Smooth muscle cell (in vitro differentiated cells): ENCODE data around the gene TSPEAR. TPM values are rescaled to one million over a fixed set of nuclear protein-coding genes. Genes with fewer than 3 reads are reported as not detected.

Source experiments
- DNase-seq: peaks from one replicate; lab custom pipeline; 2025; ENCODE audit not compliant: unreplicated experiment; lab: John Stamatoyannopoulos, UW
- H2AFZ ChIP-seq: fragments of 200-600 bp; sonication (generic); 2 replicates; pipeline ENCODE4 v1.6.0; 2016; ENCODE audit warnings: antibody characterized with exemption, low read depth, mild to moderate bottlenecking
- H3F3A ChIP-seq: fragments of 200-600 bp; sonication (generic); 2 replicates; pipeline ENCODE4 v1.6.0; 2017; ENCODE audit warnings: antibody characterized with exemption, low read depth
- H3K27ac ChIP-seq: fragments of 200-600 bp; sonication (generic); 2 replicates; pipeline ENCODE4 v1.5.1; 2016; ENCODE audit warnings: low read depth, mild to moderate bottlenecking
- H3K27me3 ChIP-seq: fragments of 200-600 bp; sonication (generic); 2 replicates; pipeline ENCODE4 v1.6.1; 2016; ENCODE audit warnings: low read depth, mild to moderate bottlenecking
- H3K36me3 ChIP-seq: fragments of 200-600 bp; sonication (generic); 2 replicates; pipeline ENCODE4 v1.5.1; 2016; ENCODE audit warnings: low read depth
- H3K4me1 ChIP-seq: fragments of 200-600 bp; sonication (generic); 2 replicates; pipeline ENCODE4 v1.5.1; 2016; ENCODE audit warnings: low read depth
- H3K4me2 ChIP-seq: fragments of 200-600 bp; sonication (generic); 2 replicates; pipeline ENCODE4 v1.6.0; 2016; ENCODE audit warnings: mild to moderate bottlenecking
- H3K4me3 ChIP-seq: fragments of 200-600 bp; sonication (generic); 2 replicates; pipeline ENCODE4 v1.5.1; 2016; ENCODE audit warnings: mild to moderate bottlenecking
- H3K79me2 ChIP-seq: fragments of 200-600 bp; sonication (generic); 2 replicates; pipeline ENCODE4 v1.6.0; 2016; ENCODE audit warnings: low read depth, mild to moderate bottlenecking
- H3K9ac ChIP-seq: fragments of 200-600 bp; sonication (generic); 2 replicates; pipeline ENCODE4 v1.6.0; 2016; ENCODE audit warnings: low read depth
- H3K9me3 ChIP-seq: fragments of 200-600 bp; sonication (generic); replicated peaks from 2 replicates; pipeline ENCODE4 v1.5.1; 2016; ENCODE audit warnings: low read depth
- H4K20me1 ChIP-seq: fragments of 200-600 bp; sonication (generic); 2 replicates; pipeline ENCODE4 v1.6.0; 2016; ENCODE audit warnings: low read depth
- WGBS: methylation state at CpG from one replicate; pipeline ENCODE4 v1.1.7; 2016; ENCODE audit warnings: low lambda C conversion rate; 5-methylcytosine and 5-hydroxymethylcytosine counted together
- polyA plus RNA-seq: library from polyadenylated mRNA; unstranded; fragments of >200 nt; fragmentation: Nextera tagmentation; extraction: Ambion mirVana; gene quantifications from 2 replicates; pipeline ENCODE4 v1.2.1, GENCODE V29; 2016
- total RNA-seq: library from RNA; depleted of rRNA; stranded (reverse); fragments of >200 nt; gene quantifications from 2 replicates; pipeline ENCODE4 v1.2.3, GENCODE V29; 2014
- TF ChIP-seq, protein P1 (sequence below): fragments of 200-600 bp; sonication (generic); IDR thresholded peaks from 2 replicates; pipeline ENCODE4 v1.5.1; 2017; ENCODE audit warnings: borderline replicate concordance, mild to moderate bottlenecking, antibody characterized with exemption; ENCODE audit not compliant: insufficient read depth, poor library complexity, severe bottlenecking

TSPEAR gene
- total and polyA plus RNA-seq, 2 experiments from 2014 or later: 0.71 TPM; not detected in 1

DNA sequence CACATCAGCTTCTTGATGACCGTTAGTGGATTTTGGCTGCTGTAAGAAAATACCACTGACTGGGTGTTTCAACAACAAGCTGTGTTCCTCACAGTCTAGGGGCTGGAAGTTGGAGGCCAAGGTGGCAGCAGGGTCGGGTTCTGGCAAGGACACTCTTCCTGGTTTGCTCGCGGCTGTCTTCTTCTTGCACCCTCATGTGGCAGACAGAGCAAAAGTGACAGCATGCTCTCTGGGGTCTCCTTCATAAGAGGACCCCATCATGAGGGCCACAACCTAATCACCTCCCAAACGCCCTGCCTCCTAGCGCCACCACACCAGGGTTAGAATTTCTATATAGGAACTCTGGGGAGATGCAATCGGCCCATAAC lies 18.6 kb upstream of the TSPEAR start:
- TF ChIP-seq, protein P1, sequence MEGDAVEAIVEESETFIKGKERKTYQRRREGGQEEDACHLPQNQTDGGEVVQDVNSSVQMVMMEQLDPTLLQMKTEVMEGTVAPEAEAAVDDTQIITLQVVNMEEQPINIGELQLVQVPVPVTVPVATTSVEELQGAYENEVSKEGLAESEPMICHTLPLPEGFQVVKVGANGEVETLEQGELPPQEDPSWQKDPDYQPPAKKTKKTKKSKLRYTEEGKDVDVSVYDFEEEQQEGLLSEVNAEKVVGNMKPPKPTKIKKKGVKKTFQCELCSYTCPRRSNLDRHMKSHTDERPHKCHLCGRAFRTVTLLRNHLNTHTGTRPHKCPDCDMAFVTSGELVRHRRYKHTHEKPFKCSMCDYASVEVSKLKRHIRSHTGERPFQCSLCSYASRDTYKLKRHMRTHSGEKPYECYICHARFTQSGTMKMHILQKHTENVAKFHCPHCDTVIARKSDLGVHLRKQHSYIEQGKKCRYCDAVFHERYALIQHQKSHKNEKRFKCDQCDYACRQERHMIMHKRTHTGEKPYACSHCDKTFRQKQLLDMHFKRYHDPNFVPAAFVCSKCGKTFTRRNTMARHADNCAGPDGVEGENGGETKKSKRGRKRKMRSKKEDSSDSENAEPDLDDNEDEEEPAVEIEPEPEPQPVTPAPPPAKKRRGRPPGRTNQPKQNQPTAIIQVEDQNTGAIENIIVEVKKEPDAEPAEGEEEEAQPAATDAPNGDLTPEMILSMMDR: no peak
- no peak for DNase-seq
- Histone ChIP-seq H2AFZ (no peak overlapping the region), H3K9me3 (no peaks in the 10 kb centered on the region), H3K79me2 (no peaks in the 10 kb centered on the region), H3K27ac (no peak overlapping the region), H3K4me3 (no peak overlapping the region), H3K4me2 (no peak overlapping the region), H3K9ac (no peak overlapping the region), H3K27me3 (peaks cover 20% of the 10 kb centered on the region), H4K20me1 (no peaks in the 10 kb centered on the region), H3F3A (no peaks in the 10 kb centered on the region), H3K36me3 (no peaks in the 10 kb centered on the region), H3K4me1 (no peaks in the 10 kb centered on the region)
- WGBS: 98% methylated on average over 7 of the region's 7 CpGs

DNA sequence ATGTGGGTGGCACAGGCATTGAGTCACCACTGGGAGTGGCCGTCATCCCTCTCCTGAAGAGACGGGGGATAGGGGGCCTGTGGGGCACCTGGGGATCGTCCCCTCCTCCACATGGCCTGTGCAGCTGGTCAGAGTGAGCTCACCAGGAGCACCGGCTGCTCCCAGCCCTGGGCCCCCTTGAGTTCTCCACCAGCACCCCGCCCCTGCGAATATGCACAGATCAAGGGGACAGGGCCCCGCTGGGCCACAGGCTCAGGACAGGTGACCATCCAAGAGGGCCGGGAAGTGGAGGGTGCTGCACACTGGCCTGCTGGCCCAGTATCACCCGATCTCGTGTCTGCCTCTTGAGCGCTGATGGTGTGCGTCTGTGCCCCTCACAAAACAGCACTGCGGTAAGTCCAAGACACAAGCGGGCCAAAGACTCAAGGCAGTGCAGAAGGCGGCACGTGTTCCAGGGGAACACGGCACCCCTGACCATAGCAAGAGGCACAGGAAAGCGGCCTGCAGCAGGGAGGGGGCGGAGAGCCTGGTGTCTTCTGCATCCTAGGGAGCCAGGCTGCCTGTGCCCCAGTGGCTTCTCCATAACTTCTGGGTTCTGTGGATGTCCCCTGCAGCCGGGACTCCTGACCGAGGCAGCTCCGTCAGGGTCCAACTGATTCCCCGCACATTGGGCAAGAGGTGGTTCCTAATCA lies 18.1 kb upstream of the TSPEAR start:
- Histone ChIP-seq H3K27me3 (peaks cover 25% of the 10 kb centered on the region), H3K79me2 (no peaks in the 10 kb centered on the region), H3K9me3 (no peaks in the 10 kb centered on the region), H3K4me2 (no peak overlapping the region), H3K4me1 (no peaks in the 10 kb centered on the region), H2AFZ (no peak overlapping the region), H3K36me3 (no peaks in the 10 kb centered on the region), H3F3A (no peaks in the 10 kb centered on the region), H3K9ac (no peak overlapping the region), H3K27ac (no peak overlapping the region), H3K4me3 (no peak overlapping the region), H4K20me1 (no peaks in the 10 kb centered on the region)
- TF ChIP-seq, protein P1: no peak
- WGBS: 92% methylated on average over 22 of the region's 23 CpGs
- no peak for DNase-seq

DNA sequence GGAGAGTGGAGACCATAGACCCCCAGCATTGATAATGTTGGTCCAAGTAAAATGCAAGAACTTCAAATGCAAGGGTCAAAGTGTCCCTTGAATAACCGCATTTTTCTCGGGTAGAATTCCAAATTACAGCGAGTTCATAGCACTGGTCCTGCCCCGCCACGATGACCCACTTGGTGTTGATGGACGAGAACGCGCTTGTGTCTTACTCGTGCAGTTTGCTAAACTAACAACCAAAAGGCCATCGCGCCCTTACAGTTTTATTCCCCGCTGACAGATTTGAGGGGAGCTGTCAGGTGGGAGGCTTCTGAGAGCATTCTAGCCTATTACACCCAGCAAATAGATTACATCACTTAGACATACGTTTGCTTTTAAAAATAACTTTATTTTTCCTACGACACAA lies 17.3 kb upstream of the TSPEAR start:
- H3K79me2 ChIP-seq: no peaks in the 10 kb centered on the region
- H3K9ac ChIP-seq: no peak overlapping the region
- H2AFZ ChIP-seq: no peak overlapping the region
- peaks cover 32% of the 10 kb centered on the region for H3K27me3 ChIP-seq
- TF ChIP-seq, protein P1: no peak
- H3F3A ChIP-seq: no peaks in the 10 kb centered on the region
- H3K4me3 ChIP-seq: no peak overlapping the region
- no peak for DNase-seq
- H3K9me3 ChIP-seq: no peaks in the 10 kb centered on the region
- no peak overlapping the region for H3K4me2 ChIP-seq
- H3K4me1 ChIP-seq: no peaks in the 10 kb centered on the region
- 96% methylated on average over 14 of the region's 14 CpGs for WGBS
- H3K27ac ChIP-seq: no peak overlapping the region
- H3K36me3 ChIP-seq: no peaks in the 10 kb centered on the region
- H4K20me1 ChIP-seq: no peaks in the 10 kb centered on the region

DNA sequence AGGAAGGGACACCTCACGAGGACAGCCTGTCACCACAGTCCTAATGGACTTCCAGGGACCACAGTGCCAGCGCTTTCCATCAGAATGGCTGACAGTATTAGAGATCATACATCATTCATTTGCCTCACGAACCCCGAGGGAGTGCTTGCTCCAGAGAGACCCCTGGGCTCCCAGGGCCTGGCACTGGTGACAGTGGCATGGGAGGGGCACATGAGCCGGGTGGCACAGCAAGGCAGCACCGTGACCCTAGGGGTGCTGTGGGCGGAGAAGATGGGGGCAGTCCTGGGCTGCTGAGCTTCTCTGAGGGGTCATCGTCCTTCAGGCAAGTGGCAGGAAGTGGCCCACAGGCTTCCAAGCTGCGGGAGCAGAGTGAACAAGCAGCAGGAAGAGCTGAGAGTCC lies 16.4 kb upstream of the TSPEAR start:
- no peak overlapping the region for H3K4me2 ChIP-seq
- no peak overlapping the region for H3K27ac ChIP-seq
- H2AFZ ChIP-seq: no peak overlapping the region
- no peaks in the 10 kb centered on the region for H3K4me1 ChIP-seq
- no peak overlapping the region for H3K4me3 ChIP-seq
- H3K9me3 ChIP-seq: no peaks in the 10 kb centered on the region
- H3F3A ChIP-seq: no peaks in the 10 kb centered on the region
- no peak for DNase-seq
- H3K9ac ChIP-seq: no peak overlapping the region
- peaks cover 36% of the 10 kb centered on the region for H3K27me3 ChIP-seq
- H3K79me2 ChIP-seq: no peaks in the 10 kb centered on the region
- H3K36me3 ChIP-seq: no peaks in the 10 kb centered on the region
- 86% methylated on average over 9 of the region's 9 CpGs for WGBS
- TF ChIP-seq, protein P1: no peak
- H4K20me1 ChIP-seq: no peaks in the 10 kb centered on the region
